Measurements from ENCODE around the gene ARMC5.

- TF ChIP-seq CTCF (IDR thresholded peaks at IDR 0.05; ENCODE audit: insufficient read depth, low read depth, low read length) (no peak), EZH2 (IDR thresholded peaks at IDR 0.05; ENCODE audit: insufficient read depth, low read length) (no peak)
These were observed 14.1 kb downstream of the ARMC5 start for GRCh38 chr16:31473264-31473984.
